ENCODE results near the gene BABAM1. TPM values are rescaled to one million over a fixed set of nuclear protein-coding genes. Genes with fewer than 3 reads are reported as not detected.
A peak's percentile ranks its signal among the peaks of the same experiment; 100 is the strongest.

BABAM1 gene
- total and polyA plus RNA-seq, 9 of the 15 experiments (the other 6 are each of a cell fraction or from before 2014, with no cell fraction given): 14.7 to 160 (median 113) TPM

GRCh38 chr19:17220207-17220758, 47.0 kb upstream of the BABAM1 start (continued):
- TF ChIP-seq ZNF436 (CRISPR knock-in tag; IDR thresholded peaks at IDR 0.05) (no peak), CHD4 (IDR thresholded peaks at IDR 0.05; ENCODE audit: insufficient read depth, insufficient replicate concordance, low read depth, low read length, poor library complexity, severe bottlenecking) (no peak), ZC3H8 (IDR thresholded peaks at IDR 0.05) (no peak), TBP (optimal IDR thresholded peaks at IDR 0.05; ENCODE audit: low read depth, low read length) (no peak), ZZZ3 (IDR thresholded peaks at IDR 0.05) (no peak), HDGF (IDR thresholded peaks at IDR 0.05) (no peak), TAL1 (IDR thresholded peaks at IDR 0.05) (no peak), DDX20 (tag; IDR thresholded peaks at IDR 0.05; ENCODE audit: low read depth) (no peak), RCOR1 (IDR thresholded peaks at IDR 0.05; ENCODE audit: borderline replicate concordance in 1 of 2, low read depth in 2 of 2, low read length in 2 of 2) (0 out of 4 replicates have a peak, but pooled peaks of 1 of the 2 experiments have one; percentile 4), FOS (IDR thresholded peaks at IDR 0.05; ENCODE audit: extremely low read depth, insufficient read length) (peak; percentile 27), PCBP2 (IDR thresholded peaks at IDR 0.05; ENCODE audit: low read depth, low read length, poor library complexity, severe bottlenecking) (no peak), ZFX (CRISPR knock-in tag; IDR thresholded peaks at IDR 0.05) (peak; percentile 93), ZNF785 (CRISPR knock-in tag; IDR thresholded peaks at IDR 0.05) (no peak)
- TF ChIP-seq, protein P1, sequence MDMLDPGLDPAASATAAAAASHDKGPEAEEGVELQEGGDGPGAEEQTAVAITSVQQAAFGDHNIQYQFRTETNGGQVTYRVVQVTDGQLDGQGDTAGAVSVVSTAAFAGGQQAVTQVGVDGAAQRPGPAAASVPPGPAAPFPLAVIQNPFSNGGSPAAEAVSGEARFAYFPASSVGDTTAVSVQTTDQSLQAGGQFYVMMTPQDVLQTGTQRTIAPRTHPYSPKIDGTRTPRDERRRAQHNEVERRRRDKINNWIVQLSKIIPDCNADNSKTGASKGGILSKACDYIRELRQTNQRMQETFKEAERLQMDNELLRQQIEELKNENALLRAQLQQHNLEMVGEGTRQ (CRISPR knock-in tag; IDR thresholded peaks at IDR 0.05): no peak
- TF ChIP-seq, protein P2, sequence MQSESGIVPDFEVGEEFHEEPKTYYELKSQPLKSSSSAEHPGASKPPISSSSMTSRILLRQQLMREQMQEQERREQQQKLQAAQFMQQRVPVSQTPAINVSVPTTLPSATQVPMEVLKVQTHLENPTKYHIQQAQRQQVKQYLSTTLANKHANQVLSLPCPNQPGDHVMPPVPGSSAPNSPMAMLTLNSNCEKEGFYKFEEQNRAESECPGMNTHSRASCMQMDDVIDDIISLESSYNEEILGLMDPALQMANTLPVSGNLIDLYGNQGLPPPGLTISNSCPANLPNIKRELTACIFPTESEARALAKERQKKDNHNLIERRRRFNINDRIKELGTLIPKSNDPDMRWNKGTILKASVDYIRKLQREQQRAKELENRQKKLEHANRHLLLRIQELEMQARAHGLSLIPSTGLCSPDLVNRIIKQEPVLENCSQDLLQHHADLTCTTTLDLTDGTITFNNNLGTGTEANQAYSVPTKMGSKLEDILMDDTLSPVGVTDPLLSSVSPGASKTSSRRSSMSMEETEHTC (IDR thresholded peaks at IDR 0.05): no peak
- TF ChIP-seq, protein P3, sequence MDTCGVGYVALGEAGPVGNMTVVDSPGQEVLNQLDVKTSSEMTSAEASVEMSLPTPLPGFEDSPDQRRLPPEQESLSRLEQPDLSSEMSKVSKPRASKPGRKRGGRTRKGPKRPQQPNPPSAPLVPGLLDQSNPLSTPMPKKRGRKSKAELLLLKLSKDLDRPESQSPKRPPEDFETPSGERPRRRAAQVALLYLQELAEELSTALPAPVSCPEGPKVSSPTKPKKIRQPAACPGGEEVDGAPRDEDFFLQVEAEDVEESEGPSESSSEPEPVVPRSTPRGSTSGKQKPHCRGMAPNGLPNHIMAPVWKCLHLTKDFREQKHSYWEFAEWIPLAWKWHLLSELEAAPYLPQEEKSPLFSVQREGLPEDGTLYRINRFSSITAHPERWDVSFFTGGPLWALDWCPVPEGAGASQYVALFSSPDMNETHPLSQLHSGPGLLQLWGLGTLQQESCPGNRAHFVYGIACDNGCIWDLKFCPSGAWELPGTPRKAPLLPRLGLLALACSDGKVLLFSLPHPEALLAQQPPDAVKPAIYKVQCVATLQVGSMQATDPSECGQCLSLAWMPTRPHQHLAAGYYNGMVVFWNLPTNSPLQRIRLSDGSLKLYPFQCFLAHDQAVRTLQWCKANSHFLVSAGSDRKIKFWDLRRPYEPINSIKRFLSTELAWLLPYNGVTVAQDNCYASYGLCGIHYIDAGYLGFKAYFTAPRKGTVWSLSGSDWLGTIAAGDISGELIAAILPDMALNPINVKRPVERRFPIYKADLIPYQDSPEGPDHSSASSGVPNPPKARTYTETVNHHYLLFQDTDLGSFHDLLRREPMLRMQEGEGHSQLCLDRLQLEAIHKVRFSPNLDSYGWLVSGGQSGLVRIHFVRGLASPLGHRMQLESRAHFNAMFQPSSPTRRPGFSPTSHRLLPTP (IDR thresholded peaks at IDR 0.05; ENCODE audit: borderline replicate concordance, extremely low read depth, insufficient read length): no peak
- TF ChIP-seq, protein P4, sequence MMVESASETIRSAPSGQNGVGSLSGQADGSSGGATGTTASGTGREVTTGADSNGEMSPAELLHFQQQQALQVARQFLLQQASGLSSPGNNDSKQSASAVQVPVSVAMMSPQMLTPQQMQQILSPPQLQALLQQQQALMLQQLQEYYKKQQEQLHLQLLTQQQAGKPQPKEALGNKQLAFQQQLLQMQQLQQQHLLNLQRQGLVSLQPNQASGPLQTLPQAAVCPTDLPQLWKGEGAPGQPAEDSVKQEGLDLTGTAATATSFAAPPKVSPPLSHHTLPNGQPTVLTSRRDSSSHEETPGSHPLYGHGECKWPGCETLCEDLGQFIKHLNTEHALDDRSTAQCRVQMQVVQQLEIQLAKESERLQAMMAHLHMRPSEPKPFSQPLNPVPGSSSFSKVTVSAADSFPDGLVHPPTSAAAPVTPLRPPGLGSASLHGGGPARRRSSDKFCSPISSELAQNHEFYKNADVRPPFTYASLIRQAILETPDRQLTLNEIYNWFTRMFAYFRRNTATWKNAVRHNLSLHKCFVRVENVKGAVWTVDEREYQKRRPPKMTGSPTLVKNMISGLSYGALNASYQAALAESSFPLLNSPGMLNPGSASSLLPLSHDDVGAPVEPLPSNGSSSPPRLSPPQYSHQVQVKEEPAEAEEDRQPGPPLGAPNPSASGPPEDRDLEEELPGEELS (CRISPR knock-in tag; IDR thresholded peaks at IDR 0.05; ENCODE audit: borderline replicate concordance): no peak
- TF ChIP-seq, protein P5, sequence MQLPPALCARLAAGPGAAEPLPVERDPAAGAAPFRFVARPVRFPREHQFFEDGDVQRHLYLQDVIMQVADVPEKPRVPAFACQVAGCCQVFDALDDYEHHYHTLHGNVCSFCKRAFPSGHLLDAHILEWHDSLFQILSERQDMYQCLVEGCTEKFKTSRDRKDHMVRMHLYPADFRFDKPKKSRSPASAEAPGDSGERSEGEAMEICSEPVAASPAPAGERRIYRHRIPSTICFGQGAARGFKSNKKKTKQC (CRISPR knock-in tag; IDR thresholded peaks at IDR 0.05): 0 out of 2 replicates have a peak, but pooled peaks have one; percentile 33

Measured in K562 (cell line).